ENCODE measurements around the gene CFAP70. TPM values are rescaled to one million over a fixed set of nuclear protein-coding genes. Genes with fewer than 3 reads are reported as not detected.

The CFAP70 gene
- total RNA-seq, 1 experiment from 2014 or later = 2.9 TPM

DNA sequence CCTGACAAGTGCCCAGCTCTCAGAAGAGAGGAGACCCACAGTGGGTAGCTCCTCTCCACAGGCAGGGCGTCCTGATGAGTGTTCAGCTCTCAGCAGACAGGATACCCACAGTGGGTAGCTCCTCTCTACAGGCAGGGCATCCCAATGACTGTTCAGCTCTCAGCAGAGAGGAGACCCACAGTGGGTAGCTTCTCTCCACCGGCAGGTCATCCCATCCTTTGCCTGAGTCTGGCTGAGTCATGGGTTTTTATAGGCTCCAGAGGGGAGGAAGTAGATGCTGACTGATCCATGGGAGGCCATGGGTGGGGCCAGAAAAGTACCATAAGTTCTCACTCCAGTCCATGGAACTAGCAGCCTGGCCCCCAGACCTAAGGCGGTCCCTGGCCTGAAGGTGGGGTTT is 18.5 kb downstream of the CFAP70 start:
- H3K9me3 ChIP-seq (ENCODE audit: control insufficient read depth in 1 of 2, insufficient read depth in 1 of 2, low read depth in 1 of 2, low read length in 2 of 2) = no peaks in the 10 kb centered on the region; a peak in 1 of 4 replicates
- CTCF ChIA-PET = no interaction called here
- POLR2A ChIA-PET = no interaction called here
- TF ChIP-seq YY1 (IDR thresholded peaks at IDR 0.05; ENCODE audit: extremely low read depth, insufficient replicate concordance, low read depth, low read length) = no peak
- no peak for TF ChIP-seq POLR2A (IDR thresholded peaks at IDR 0.05; ENCODE audit: borderline replicate concordance, extremely low read depth, insufficient read depth, insufficient read length)
- no peak for TF ChIP-seq TCF7L2 (IDR thresholded peaks at IDR 0.05; ENCODE audit: borderline replicate concordance, extremely low read depth, insufficient read depth, insufficient read length)
- no peak for TF ChIP-seq ATF3 (IDR thresholded peaks at IDR 0.05)
- TF ChIP-seq EZH2 (IDR thresholded peaks at IDR 0.05) = no peak
- TF ChIP-seq EZH2phosphoT487 (IDR thresholded peaks at IDR 0.05; ENCODE audit: borderline replicate concordance) = no peak
- no peak for TF ChIP-seq EGR1 (IDR thresholded peaks at IDR 0.05; ENCODE audit: low read depth)
- TF ChIP-seq ZNF274 (IDR thresholded peaks at IDR 0.05; ENCODE audit: low read depth, low read length) = no peak
- no peak for TF ChIP-seq JUND (IDR thresholded peaks at IDR 0.05)
- no peak for TF ChIP-seq ZFX (IDR thresholded peaks at IDR 0.05)
- no peak for TF ChIP-seq ZBTB33 (IDR thresholded peaks at IDR 0.05; ENCODE audit: extremely low read depth, insufficient replicate concordance, low read length)
- no peak for TF ChIP-seq SP1 (IDR thresholded peaks at IDR 0.05; ENCODE audit: low read depth)
- no peak for TF ChIP-seq POLR2AphosphoS5 (IDR thresholded peaks at IDR 0.05; ENCODE audit: low read depth, low read length)
- no peak for TF ChIP-seq CEBPB (IDR thresholded peaks at IDR 0.05; ENCODE audit: low read depth)
- no peak for TF ChIP-seq SIN3A (IDR thresholded peaks at IDR 0.05; ENCODE audit: low read depth)
- no peak for TF ChIP-seq SRF (IDR thresholded peaks at IDR 0.05; ENCODE audit: low read depth)
- TF ChIP-seq CTCF (IDR thresholded peaks at IDR 0.05 in 2 of 3, conservative IDR thresholded peaks at IDR 0.05 in 1 of 3; ENCODE audit: borderline replicate concordance in 1 of 3, insufficient read depth in 1 of 3, low read depth in 2 of 3, low read length in 2 of 3) = no peak
- no peak for TF ChIP-seq CBX3 (IDR thresholded peaks at IDR 0.05; ENCODE audit: low read depth)
- no peak for TF ChIP-seq RAD21 (IDR thresholded peaks at IDR 0.05; ENCODE audit: low read depth)
- TF ChIP-seq, protein P1, sequence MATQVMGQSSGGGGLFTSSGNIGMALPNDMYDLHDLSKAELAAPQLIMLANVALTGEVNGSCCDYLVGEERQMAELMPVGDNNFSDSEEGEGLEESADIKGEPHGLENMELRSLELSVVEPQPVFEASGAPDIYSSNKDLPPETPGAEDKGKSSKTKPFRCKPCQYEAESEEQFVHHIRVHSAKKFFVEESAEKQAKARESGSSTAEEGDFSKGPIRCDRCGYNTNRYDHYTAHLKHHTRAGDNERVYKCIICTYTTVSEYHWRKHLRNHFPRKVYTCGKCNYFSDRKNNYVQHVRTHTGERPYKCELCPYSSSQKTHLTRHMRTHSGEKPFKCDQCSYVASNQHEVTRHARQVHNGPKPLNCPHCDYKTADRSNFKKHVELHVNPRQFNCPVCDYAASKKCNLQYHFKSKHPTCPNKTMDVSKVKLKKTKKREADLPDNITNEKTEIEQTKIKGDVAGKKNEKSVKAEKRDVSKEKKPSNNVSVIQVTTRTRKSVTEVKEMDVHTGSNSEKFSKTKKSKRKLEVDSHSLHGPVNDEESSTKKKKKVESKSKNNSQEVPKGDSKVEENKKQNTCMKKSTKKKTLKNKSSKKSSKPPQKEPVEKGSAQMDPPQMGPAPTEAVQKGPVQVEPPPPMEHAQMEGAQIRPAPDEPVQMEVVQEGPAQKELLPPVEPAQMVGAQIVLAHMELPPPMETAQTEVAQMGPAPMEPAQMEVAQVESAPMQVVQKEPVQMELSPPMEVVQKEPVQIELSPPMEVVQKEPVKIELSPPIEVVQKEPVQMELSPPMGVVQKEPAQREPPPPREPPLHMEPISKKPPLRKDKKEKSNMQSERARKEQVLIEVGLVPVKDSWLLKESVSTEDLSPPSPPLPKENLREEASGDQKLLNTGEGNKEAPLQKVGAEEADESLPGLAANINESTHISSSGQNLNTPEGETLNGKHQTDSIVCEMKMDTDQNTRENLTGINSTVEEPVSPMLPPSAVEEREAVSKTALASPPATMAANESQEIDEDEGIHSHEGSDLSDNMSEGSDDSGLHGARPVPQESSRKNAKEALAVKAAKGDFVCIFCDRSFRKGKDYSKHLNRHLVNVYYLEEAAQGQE (IDR thresholded peaks at IDR 0.05; ENCODE audit: low read depth) = no peak
- peaks cover 0 to 15% of the 10 kb centered on the region in 2 experiments; a peak in 2 of 4 replicates for H3K4me1 ChIP-seq (ENCODE audit: control insufficient read depth in 1 of 2, insufficient read depth in 2 of 2, low read length in 2 of 2)
- H3K36me3 ChIP-seq (ENCODE audit: control insufficient read depth in 1 of 2, insufficient read depth in 2 of 2, low read length in 2 of 2) = no peaks in the 10 kb centered on the region; a peak in 1 of 4 replicates
- DNase-seq (ENCODE audit: low read depth, low spot score) = no peak
- intact Hi-C loops (cut with micrococcal nuclease) = no loop called here
- no peak overlapping the region for H3K4me2 ChIP-seq (ENCODE audit: low read length)
- no peak; the same call in 1 of the 2 replicates for ATAC-seq
- H3K4me3 ChIP-seq (replicated peaks in 1 of 2; ENCODE audit: low read depth in 1 of 2, low read length in 2 of 2) = no peak overlapping the region
- H2AFZ ChIP-seq (ENCODE audit: low read depth, low read length, poor library complexity, severe bottlenecking) = no peak overlapping the region
- no peaks in the 10 kb centered on the region for H3K27me3 ChIP-seq (ENCODE audit: insufficient read depth, low read length)
- RAD21 ChIA-PET (ENCODE audit: low non-redundant PET in 1 of 2, low total read pairs in 2 of 2, uncharacterized antibody in 2 of 2, unreplicated experiment in 2 of 2) = no interaction called here
- no peak overlapping the region for H3K9ac ChIP-seq (ENCODE audit: low read length)
- no peak overlapping the region for H3K27ac ChIP-seq (ENCODE audit: low read depth, low read length)
- H3K9me2 ChIP-seq (ENCODE audit: insufficient read depth) = no peaks in the 10 kb centered on the region
- H4K20me1 ChIP-seq (ENCODE audit: insufficient read depth) = no peaks in the 10 kb centered on the region
- H3K79me2 ChIP-seq (ENCODE audit: insufficient read depth, low read length) = no peaks in the 10 kb centered on the region
- BruUV-seq (replicated peaks) = no TSS peak
